ENCODE measurements around the gene KPNA3.
"Not testable (repeated sequence)": the region's sequence is repeated elsewhere in the genome, so short reads cannot be mapped to it uniquely, and the experiment has no call there.

The KPNA3 gene

GRCh38 chr13:49792550-49793324 lies at the start of gene KPNA3:
TSS of gene KPNA3 (minus strand) at chr13:49792682. CDS start at chr13:49792506, 176 bp downstream.
- DNase-seq (ENCODE audit: low spot score), result peak; percentile 90

GRCh38 chr13:49841964-49842363 lies 49.5 kb upstream of the KPNA3 start:
- no peak for DNase-seq (ENCODE audit: low spot score)

- DNase-seq (ENCODE audit: low spot score), result no peak
These were observed 48.2 kb upstream of the KPNA3 start for GRCh38 chr13:49840675-49841074.

GRCh38 chr13:49840266-49840665 lies 47.8 kb upstream of the KPNA3 start:
- DNase-seq (ENCODE audit: low spot score), result no peak

- DNase-seq (ENCODE audit: low spot score), result no peak
These were observed 46.5 kb upstream of the KPNA3 start for GRCh38 chr13:49838989-49839388.

GRCh38 chr13:49836516-49836915 lies 44.0 kb upstream of the KPNA3 start:
- no peak for DNase-seq (ENCODE audit: low spot score)

GRCh38 chr13:49833402-49833801 lies 40.9 kb upstream of the KPNA3 start:
- no peak for DNase-seq (ENCODE audit: low spot score)

GRCh38 chr13:49831455-49831854 lies 39.0 kb upstream of the KPNA3 start:
- no peak for DNase-seq (ENCODE audit: low spot score)

- DNase-seq (ENCODE audit: low spot score), result no peak
These were observed 38.2 kb upstream of the KPNA3 start for GRCh38 chr13:49830721-49831120.

GRCh38 chr13:49829715-49830114 lies 37.2 kb upstream of the KPNA3 start:
- DNase-seq (ENCODE audit: low spot score), result no peak

- DNase-seq (ENCODE audit: low spot score), result no peak
These were observed 36.0 kb upstream of the KPNA3 start for GRCh38 chr13:49828453-49828852.

- no peak for DNase-seq (ENCODE audit: low spot score)
These were observed 35.4 kb upstream of the KPNA3 start for GRCh38 chr13:49827891-49828290.

GRCh38 chr13:49827336-49827735 lies 34.9 kb upstream of the KPNA3 start:
- no peak for DNase-seq (ENCODE audit: low spot score)

- no peak for DNase-seq (ENCODE audit: low spot score)
These were observed 28.9 kb upstream of the KPNA3 start for GRCh38 chr13:49821216-49822009.

GRCh38 chr13:49820591-49821215 lies 28.2 kb upstream of the KPNA3 start:
- no peak for DNase-seq (ENCODE audit: low spot score)

GRCh38 chr13:49816047-49816446 lies 23.6 kb upstream of the KPNA3 start:
- not testable (repeated sequence) for DNase-seq (ENCODE audit: low spot score)

GRCh38 chr13:49814551-49815270 lies 22.2 kb upstream of the KPNA3 start:
- peak; percentile 25 for DNase-seq (ENCODE audit: low spot score)

- no peak for DNase-seq (ENCODE audit: low spot score)
These were observed 20.3 kb upstream of the KPNA3 start for GRCh38 chr13:49812812-49813211.

GRCh38 chr13:49811527-49811908 lies 19.0 kb upstream of the KPNA3 start:
- no peak for DNase-seq (ENCODE audit: low spot score)

- DNase-seq (ENCODE audit: low spot score), result peak; percentile 13
These were observed 18.4 kb upstream of the KPNA3 start for GRCh38 chr13:49810567-49811526.

GRCh38 chr13:49807681-49808080 lies 15.2 kb upstream of the KPNA3 start:
- DNase-seq (ENCODE audit: low spot score), result no peak
